K562 (cell line): ENCODE data around the gene CEP350. TPM values are rescaled to one million over a fixed set of nuclear protein-coding genes. Genes with fewer than 3 reads are reported as not detected.
A peak's percentile ranks its signal among the peaks of the same experiment; 100 is the strongest.

Source experiments
- ATAC-seq: fragments of 200-7000 bp; cut with Tn5 transposase; 3 replicates; pipeline ENCODE4 v1.9.1; 2020; ENCODE audit warnings: moderate library complexity
- BruUV-seq: library from RNA; stranded (reverse); fragments of 400-500 nt; replicated peaks from 2 replicates; lab custom pipeline; 2021; lab: Mats Ljungman, UMichigan
- CTCF ChIA-PET: fragments of 300-600 bp; formaldehyde crosslinking; extraction: SDS; loops from one replicate; lab custom pipeline; 2021; ENCODE audit warnings: low intra/inter-chr PET ratio; lab: Yijun Ruan, JAX
- POLR2A ChIA-PET: fragments of 300-600, 350-650 bp; sonication (Branson Sonifier 250); formaldehyde crosslinking; extraction: SDS; loops from one replicate; lab custom pipeline; 2021; ENCODE audit warnings: antibody characterized with exemption, inconsistent platforms; lab: Yijun Ruan, JAX
- DNase-seq, 4 experiments: peaks; one replicate each; pipeline versions ENCODE4 v3.0.0 to v3.0.0-alpha.2; 2011 to 2018; ENCODE audit warnings: low spot score in 3 of 4, mixed read lengths in 3 of 4; ENCODE audit errors: extremely low read depth in 1 of 4
- FAIRE-seq: peaks from 2 replicates; lab custom pipeline; 2011; peaks lifted over from hg19 to GRCh38; lab: Jason Lieb, UNC
- H2AFZ ChIP-seq: 2 replicates; pipeline ENCODE4 v1.6.0; 2011; ENCODE audit warnings: low read depth, low read length, control low read depth, inconsistent platforms
- H3K27ac ChIP-seq: fragments of 200-600 bp; 3 replicates; pipeline ENCODE4 v1.8.0; 2011; ENCODE audit warnings: low read depth, mild to moderate bottlenecking, control low read depth, inconsistent platforms, low read length, moderate library complexity, mixed read lengths; ENCODE audit errors: extremely low read depth
- H3K27me3 ChIP-seq, 2 experiments: fragments of 300-600 bp in 1 of 2; 2 replicates in 1 of 2; 3 replicates in 1 of 2; pipeline versions ENCODE4 v1.6.0 to v1.8.0; 2011; ENCODE audit warnings: inconsistent platforms in 2 of 2, low read length in 2 of 2, mild to moderate bottlenecking in 1 of 2, mixed read lengths in 1 of 2, moderate library complexity in 1 of 2; ENCODE audit not compliant: control insufficient read depth in 2 of 2, insufficient read depth in 2 of 2
- H3K36me3 ChIP-seq: fragments of 300-600 bp; 3 replicates; pipeline ENCODE4 v1.8.0; 2011; ENCODE audit warnings: mild to moderate bottlenecking, low read length, inconsistent platforms; ENCODE audit not compliant: control insufficient read depth, insufficient read depth
- H3K4me1 ChIP-seq, 2 experiments: fragments of 200-600 bp in 1 of 2; replicated peaks in 1 of 2; 2 replicates in 1 of 2; 3 replicates in 1 of 2; pipeline versions ENCODE4 v1.5.1 to v1.8.0; 2011; ENCODE audit warnings: inconsistent platforms in 2 of 2, low read length in 2 of 2, mild to moderate bottlenecking in 1 of 2, mixed read lengths in 1 of 2, moderate library complexity in 1 of 2; ENCODE audit not compliant: control insufficient read depth in 2 of 2, insufficient read depth in 2 of 2
- H3K4me2 ChIP-seq: 2 replicates; pipeline ENCODE4 v1.6.1; 2011; ENCODE audit warnings: low read length, control low read depth, inconsistent platforms, mixed read lengths; ENCODE audit not compliant: insufficient read depth
- H3K4me3 ChIP-seq: fragments of 200-600 bp; sonication (generic), shearing (Covaris generic); 2 replicates; pipeline ENCODE4 v1.5.1; 2016; ENCODE audit warnings: control low read depth, inconsistent platforms
- H3K79me2 ChIP-seq: fragments of 200-600 bp; 3 replicates; pipeline ENCODE4 v1.8.0; 2011; ENCODE audit warnings: low read length, inconsistent platforms; ENCODE audit not compliant: control insufficient read depth, insufficient read depth
- H3K9ac ChIP-seq, 2 experiments: 2 replicates each; pipeline versions ENCODE4 v1.6.0 to v1.6.1; 2011; ENCODE audit warnings: low read depth in 2 of 2, low read length in 2 of 2, control low read depth in 1 of 2, inconsistent platforms in 1 of 2, mild to moderate bottlenecking in 1 of 2, mixed read lengths in 1 of 2; ENCODE audit not compliant: insufficient read depth in 1 of 2
- H3K9me1 ChIP-seq: one replicate; pipeline ENCODE4 v1.6.0; 2011; ENCODE audit warnings: inconsistent platforms, mild to moderate bottlenecking, low read length, moderate library complexity; ENCODE audit not compliant: control insufficient read depth, insufficient read depth
- H3K9me3 ChIP-seq: replicated peaks from 2 replicates; pipeline ENCODE4 v1.5.1; 2011; ENCODE audit warnings: low read depth, low read length, inconsistent platforms; ENCODE audit not compliant: control insufficient read depth, insufficient read depth
- H4K20me1 ChIP-seq: replicated peaks from 2 replicates; pipeline ENCODE4 v1.6.1; 2011; ENCODE audit warnings: low read length, inconsistent platforms, mixed read lengths; ENCODE audit not compliant: control insufficient read depth, insufficient read depth
- ELF1 ChIP-seq: fragments of 200-800 bp; sonication (Bioruptor generic); IDR thresholded peaks from 2 replicates; pipeline ENCODE4 v1.6.1; 2016; ENCODE audit warnings: missing genetic modification characterization, missing compliant biosample characterization
- MEIS2 ChIP-seq: fragments of 450-650 bp; IDR thresholded peaks from 2 replicates; pipeline ENCODE4 v1.6.1; 2014; ENCODE audit warnings: mild to moderate bottlenecking; ENCODE audit not compliant: partially characterized antibody
- WGBS: fragments of 100-300 bp; shearing (Covaris generic); methylation state at CpG from one replicate; pipeline ENCODE4 v1.1.6; 2016; ENCODE audit warnings: low coverage, mixed read lengths; ENCODE audit not compliant: insufficient coverage; ENCODE audit errors: missing lambda C conversion rate; 5-methylcytosine and 5-hydroxymethylcytosine counted together
- in situ Hi-C: fragments of 300-500 bp; cut with MboI; formaldehyde crosslinking; loops from 4 replicates; pipeline ENCODE4 v1.15.0; 2018; ENCODE audit warnings: inconsistent platforms, mixed read lengths
- intact Hi-C: fragments of 100-400 bp; cut with micrococcal nuclease; formaldehyde crosslinking; loops from 2 replicates; pipeline ENCODE4 v1.14.2; 2022
- polyA plus RNA-seq, 8 experiments: library from polyadenylated mRNA; depleted of rRNA in 4 of 8; stranded (reverse) in 5 of 8; unstranded in 3 of 8; fragments of >200 nt; fragmentation: Nextera tagmentation in 2 of 8; fragmentation: Illumina TruSeq in 1 of 8; extraction: Ambion mirVana in 2 of 8; extraction: Trizol in 1 of 8; gene quantifications; 2 replicates each; pipeline versions ENCODE4 v1.2.1 to v1.2.3, GENCODE V29; 2011 to 2014; ENCODE audit warnings: inconsistent platforms in 1 of 8, missing spikeins in 1 of 8
- total RNA-seq, 7 experiments: library from RNA; depleted of rRNA in 6 of 7; stranded (reverse); fragments of >200 nt in 6 of 7; fragmentation: Illumina TruSeq in 2 of 7; extraction: Trizol in 2 of 7; gene quantifications; 2 replicates each; pipeline versions ENCODE4 v1.2.1 to v1.2.3, GENCODE V29; 2011 to 2021; ENCODE audit warnings: low replicate concordance in 1 of 7
- TF ChIP-seq, protein P1 (sequence below), 2 experiments: IDR thresholded peaks in 1 of 2; conservative IDR thresholded peaks in 1 of 2; 2 replicates each; pipeline ENCODE4 v1.6.1; 2016; ENCODE audit warnings: low read depth in 2 of 2, mild to moderate bottlenecking in 1 of 2, missing compliant biosample characterization in 1 of 2, missing genetic modification characterization in 1 of 2, moderate library complexity in 1 of 2

Gene CEP350
- total and polyA plus RNA-seq, 9 of the 15 experiments (the other 6 are each of a cell fraction or from before 2014, with no cell fraction given), result 8.3 to 64.3 (median 28.0) TPM

DNA sequence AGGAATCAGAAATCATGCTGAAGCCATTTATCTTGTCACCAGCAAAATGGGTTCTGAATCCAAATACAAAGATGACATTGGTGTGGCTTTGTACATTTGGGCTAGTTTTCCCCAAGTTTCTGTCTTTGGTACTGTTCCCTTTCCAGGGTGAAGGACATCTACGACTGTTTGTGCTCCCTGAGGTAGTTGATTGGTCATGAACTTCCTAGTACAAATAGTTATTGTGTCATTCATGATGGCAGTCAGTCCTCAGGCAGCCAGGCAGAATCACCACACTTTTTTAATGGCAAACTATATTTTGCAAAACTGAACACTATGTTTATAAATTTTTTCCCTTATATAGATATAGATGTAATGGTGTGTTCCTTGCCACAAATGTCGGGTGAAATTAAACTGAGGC, 46.0 kb downstream of the CEP350 start:
- Histone ChIP-seq H3K36me3 (peaks cover 35% of the 10 kb centered on the region), H3K9me3 (no peaks in the 10 kb centered on the region), H3K79me2 (no peaks in the 10 kb centered on the region; the same call in 2 of the 3 replicates), H3K27me3 (no peaks in the 10 kb centered on the region), H3K9me1 (no peaks in the 10 kb centered on the region), H3K27ac (no peak overlapping the region), H2AFZ (no peak overlapping the region)
- POLR2A ChIA-PET, result no interaction called here
- FAIRE-seq (no peak), ATAC-seq (no peak)
- in situ Hi-C loops, result no loop called here
- TF ChIP-seq MEIS2, result peak; percentile 49
- TF ChIP-seq ELF1, result no peak
- TF ChIP-seq, protein P1, sequence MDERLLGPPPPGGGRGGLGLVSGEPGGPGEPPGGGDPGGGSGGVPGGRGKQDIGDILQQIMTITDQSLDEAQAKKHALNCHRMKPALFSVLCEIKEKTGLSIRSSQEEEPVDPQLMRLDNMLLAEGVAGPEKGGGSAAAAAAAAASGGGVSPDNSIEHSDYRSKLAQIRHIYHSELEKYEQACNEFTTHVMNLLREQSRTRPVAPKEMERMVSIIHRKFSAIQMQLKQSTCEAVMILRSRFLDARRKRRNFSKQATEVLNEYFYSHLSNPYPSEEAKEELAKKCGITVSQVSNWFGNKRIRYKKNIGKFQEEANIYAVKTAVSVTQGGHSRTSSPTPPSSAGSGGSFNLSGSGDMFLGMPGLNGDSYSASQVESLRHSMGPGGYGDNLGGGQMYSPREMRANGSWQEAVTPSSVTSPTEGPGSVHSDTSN (CRISPR knock-in tag; IDR thresholded peaks at IDR 0.05; ENCODE audit: low read depth), result no peak
- TF ChIP-seq, protein P1 (tag; conservative IDR thresholded peaks at IDR 0.05; ENCODE audit: low read depth), result 0 out of 2 replicates have a peak, but pooled peaks have one; percentile 36
- TF ChIP-seq, all 486 proteins: peak for 2
- H3K4me3 ChIP-seq, result no peak overlapping the region
- CTCF ChIA-PET, result no interaction called here
- no TSS peak for BruUV-seq
- no peaks in the 10 kb centered on the region for H4K20me1 ChIP-seq
- no peak overlapping the region for H3K9ac ChIP-seq
- DNase-seq, result no peak
- H3K4me2 ChIP-seq, result no peak overlapping the region
- intact Hi-C loops, result no loop called here
- WGBS, result 89% methylated on average over 2 of the region's 2 CpGs
- no peaks in the 10 kb centered on the region for H3K4me1 ChIP-seq
